ENCODE measurements around the gene ARHGAP22.
A peak's percentile ranks its signal among the peaks of the same experiment; 100 is the strongest.

Gene ARHGAP22

DNA sequence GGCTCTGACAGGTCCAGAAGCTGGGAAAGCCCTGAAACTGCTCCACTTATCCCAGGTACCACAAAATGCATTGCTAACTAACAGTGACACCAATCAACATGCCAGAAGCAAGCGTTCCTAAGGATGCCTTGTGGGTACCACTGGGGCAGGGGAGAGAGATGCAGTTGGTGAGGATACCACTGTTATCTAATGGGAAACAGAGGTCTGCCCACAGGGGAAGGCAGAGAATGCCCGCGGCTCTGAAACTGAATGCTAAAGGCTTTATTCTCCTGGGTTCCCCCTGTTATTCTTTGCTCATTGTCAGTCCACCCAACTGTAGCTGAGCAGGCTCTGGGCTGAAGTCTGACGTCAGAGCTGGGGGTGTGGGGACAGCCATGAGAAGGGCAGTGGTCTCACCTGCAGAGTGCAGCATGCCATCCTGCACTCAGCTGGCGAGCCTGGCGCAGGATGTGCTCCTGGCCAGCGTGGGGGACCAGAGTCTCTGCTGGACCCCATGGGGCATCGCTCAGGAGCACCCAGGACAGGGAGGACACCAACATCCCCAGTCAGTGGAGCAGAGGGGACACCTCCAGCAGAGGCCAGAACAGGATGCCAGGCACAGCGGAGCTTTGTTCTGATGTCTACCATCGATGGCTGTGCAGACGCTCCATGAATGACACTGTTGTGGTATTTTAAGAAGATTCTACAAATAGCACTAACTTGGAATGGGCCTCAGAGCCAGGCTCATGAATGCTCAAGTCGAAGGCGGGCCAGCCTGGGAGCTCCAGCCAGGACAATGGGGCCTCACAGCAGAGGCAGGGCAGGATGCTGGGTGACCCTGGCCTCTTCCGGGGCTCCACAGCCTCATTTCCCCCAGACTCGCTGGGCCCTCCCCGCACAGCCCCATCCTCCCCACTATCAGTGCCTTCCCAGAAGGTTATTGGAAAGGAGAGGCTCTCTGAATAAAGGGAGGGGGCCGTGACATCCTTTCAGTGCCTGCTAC, 95.8 kb downstream of the ARHGAP22 start:
- DNase-seq, result no peak

DNA sequence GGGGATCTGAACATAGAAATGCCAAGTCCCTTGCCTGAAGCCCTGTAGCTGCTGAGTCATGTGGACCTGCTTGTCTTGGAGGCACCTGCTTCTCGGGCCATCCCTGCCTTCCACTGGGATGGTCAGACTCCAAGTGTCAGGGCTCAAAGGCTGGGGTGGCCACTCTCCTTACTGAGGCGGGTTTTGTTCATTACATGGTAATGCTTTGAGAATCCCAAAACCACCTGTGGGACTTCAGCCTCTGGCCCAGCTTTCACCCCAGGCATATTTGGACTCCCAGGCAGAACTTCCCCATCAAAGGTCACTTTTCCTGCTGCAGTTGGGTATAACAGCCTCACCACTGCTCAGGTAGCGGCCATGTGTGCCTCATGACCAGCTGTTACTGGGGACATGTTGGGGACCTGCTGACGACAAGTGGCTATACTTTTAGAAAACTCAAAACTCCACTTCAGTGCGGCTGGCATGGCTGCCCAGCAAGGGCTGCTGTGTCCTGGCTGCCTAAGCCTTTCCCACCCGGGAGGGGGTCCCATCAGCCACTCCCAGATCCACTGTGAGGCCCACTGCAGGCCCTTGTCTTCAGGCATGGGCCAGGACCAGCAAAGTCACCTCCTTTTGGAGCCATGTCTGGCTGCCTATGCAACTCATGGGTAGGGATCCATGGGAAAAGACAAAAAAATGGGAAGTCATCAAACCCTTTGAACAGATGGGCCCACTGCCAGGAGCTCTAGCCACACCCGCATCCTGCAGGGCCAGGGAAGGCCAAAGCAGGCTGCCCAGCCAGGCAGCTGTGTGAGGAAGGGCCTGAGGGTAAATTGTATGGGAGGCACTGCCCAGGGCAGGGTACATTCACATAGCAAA, 96.7 kb downstream of the ARHGAP22 start:
- no peak for DNase-seq

DNA sequence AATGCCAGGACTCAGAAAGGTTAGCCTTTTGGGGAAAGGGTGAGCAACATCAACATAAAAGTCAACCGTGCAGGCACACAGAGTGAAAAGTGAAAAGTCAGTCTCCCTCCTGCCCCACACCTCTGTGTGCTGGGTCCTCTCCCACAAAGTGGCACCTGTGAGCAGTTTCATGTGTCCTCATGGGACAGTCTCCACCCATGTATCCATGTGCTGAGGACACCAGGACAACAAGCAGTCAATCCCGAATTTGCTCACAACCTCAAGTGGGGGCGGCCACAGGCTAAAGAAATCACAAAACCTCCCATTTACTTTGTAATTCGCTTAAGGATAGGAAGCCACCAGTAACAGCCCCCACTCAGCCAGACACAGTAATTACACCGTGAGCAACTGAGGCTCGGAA, 97.4 kb downstream of the ARHGAP22 start:
- DNase-seq, result no peak

DNA sequence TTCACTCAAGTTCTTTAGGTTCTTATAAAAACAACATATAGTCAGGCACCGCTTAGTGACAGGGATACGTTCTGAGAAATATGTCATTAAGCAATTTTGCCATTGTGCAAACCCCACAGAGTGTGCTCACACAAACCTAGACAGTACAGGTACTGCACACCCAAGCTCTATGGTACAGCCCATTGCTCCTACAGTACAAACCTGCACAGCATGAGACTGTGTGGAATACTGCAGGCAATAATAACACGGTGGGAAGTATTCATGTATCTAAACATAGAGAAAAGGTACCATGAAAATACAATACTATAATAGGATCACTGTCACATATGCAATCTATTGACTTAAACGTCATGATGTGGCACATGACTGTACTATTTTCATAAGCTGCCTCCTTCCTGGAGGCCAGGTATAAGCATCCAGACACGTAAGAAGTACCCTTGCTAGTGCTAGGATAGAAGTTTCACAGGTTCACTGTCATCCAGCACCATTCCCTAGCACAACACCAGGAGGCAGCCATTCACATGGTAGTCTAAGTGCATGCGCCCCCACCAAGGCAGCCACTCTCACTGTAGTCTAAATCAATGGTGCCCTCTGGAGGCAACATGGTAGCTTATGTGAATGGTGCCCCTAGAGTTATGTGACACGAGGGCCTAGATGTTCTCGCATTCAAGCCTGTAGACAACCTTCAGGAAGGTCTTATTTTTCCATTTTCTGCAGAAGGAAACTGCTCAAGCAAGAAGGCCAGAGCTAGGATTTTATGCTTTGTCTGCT, 98.5 kb downstream of the ARHGAP22 start:
- DNase-seq, result peak; percentile 15

DNA sequence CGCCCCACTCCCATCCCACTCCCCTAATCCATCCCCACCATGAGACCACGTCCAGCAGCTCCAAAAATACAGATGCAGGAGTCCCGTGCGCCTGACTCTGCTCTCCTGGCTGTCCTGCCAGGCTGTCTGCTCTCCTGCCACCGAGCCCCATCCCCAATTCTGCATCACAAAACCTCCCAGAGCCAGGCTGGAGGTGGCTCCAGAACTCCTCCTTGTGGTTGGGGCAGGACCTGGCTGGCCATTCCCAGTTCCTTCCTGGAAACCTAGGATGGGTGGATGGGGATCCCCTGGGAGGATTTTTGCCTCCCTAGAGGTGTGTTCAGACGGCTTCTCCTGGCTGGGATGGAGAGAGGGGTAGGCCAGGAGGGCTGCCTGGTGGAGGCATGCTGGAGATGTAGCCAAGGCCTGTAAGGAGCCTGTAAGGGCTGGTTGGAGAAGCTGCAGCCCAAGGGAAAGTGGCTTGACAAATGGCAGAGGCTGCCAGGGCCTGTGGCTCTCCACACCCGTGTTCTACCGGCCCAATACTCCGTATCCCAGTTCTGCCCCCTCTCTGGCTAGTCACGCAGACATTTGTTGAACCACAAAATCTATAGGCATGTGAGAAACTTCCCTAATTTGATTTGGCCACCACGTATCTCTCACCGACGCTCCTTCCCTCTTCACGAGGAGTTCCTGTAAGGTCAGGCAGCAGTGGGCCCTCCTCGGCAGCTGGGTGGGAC, 99.3 kb downstream of the ARHGAP22 start:
- DNase-seq, result no peak

DNA sequence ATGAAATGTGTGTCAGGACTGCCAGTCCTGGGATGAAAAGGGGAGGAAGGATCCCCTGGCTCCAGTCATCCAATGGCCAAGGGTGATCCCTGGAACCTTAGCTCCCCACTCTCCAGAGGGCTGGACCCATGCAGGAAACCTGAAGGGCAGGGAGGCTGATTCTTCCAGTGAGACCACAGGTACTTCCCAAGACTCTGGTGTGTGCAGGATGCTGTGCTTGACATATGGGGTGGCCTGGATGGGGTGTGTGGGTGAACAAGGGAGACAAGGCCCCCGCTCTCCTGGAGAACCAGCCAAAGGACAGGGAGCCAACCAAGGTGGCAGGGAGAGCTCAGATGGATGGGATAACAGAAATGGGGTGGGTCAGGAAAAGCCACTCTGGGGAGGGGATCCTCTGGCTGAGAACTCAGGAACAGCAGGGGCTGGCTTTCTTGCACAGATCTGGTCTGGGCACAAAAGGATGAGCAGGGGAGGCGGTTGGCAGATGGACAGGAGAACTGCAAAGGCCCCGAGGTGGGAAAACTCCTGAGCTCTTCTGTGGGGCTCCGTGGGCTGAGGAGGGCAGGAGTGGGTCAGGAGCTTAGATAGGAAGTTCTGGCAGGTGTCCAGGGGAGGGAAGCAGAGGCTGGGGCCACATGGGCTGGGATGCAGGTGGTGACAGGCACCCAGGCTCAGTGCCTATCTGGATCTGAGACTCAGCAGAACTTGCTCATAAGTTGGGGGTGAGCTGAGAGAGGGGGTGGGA, 100.6 kb downstream of the ARHGAP22 start:
- DNase-seq, result no peak

DNA sequence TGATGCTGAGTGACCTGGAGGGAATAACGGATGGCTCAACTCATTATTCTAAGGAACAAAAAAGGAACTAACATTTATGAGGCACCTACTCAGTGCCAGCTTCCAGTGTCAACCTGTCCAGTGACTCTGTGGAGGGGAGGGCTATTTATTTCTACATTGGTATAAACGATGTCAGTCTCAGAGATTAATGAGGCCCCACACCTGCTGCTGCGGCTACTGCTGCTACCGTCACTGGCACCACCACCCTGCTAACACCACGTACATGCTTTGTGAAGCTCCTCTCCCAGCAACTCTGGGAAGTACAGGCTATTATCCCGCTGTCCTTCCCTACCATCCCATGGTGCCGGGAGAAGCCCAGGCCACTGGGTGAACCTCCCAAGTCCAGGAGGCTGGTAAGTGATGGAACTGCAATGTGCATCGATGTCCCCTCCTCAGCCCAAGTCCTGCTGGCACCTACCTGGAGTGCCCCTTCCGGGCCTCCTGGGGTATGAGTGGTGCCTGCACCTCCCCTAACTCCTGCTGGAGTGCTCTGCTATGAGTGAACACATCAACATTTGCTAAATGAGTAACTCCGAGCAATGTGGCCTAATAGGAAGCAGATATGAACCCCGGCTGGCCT, 101.5 kb downstream of the ARHGAP22 start:
- DNase-seq, result no peak

DNA sequence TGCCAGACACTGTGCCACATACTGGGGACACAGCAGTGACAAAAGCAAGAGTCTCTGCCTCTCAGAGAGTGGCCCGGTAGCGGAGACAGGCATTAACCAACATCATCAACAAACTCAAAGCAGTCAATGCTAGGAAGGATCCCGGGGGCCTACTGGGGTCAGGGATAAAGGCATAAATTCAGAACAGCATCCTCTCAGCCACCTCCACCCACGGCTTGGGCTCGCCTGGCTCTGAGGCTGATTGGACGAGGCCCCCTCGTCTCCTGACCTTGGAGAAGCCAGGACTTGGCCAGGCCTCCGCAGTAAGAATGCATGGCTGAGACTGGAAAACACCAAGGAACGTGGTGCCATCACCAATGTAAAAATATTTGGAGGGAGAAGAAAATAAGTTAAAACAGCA, 102.1 kb downstream of the ARHGAP22 start:
- no peak for DNase-seq

DNA sequence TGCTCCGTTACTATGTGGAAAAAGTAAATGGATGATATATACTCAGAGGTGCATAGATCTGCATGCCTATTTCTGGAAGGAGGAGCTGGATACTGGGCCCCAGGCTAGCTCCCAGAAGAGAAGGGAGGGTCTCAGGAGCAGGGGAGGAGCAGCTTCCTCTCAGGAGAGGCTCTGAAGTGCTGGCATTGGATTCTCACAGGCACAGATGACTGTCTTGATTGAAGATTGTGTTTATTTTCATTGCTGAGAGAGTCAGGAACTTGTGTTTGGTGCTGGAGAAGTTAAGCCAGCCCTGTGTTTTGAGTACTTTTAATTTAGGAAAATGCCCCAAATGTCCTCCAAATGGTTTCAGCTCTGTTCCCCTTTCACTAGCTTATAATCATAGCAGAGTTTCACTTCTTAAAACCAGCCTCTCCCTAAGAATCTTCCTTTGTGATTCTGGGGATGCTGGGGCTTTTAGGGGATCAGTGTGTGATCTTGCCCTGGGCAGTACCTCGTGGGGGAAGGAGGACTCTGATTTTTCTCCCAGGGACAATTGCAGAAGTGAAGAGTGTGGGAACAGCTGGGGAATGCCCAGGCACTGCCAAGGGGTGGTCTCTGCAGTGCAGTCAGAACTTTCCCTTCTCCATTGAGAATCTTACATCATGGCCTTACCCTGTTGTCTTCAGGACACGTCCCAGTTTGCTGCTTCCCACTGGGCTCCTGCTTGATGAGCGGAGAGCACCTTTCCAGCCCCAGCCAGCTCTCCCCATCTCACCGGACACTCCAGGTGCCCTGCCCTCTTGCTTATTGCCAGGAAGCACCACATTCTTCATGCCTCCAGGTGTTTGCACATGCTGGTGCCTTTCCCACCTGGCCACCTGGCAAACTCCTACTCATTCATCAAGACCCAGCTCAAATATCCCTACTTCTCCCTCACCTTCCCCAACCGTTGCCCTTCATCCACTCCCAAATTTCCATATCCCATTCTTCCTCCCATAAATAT, 102.8 kb downstream of the ARHGAP22 start:
- no peak for DNase-seq

DNA sequence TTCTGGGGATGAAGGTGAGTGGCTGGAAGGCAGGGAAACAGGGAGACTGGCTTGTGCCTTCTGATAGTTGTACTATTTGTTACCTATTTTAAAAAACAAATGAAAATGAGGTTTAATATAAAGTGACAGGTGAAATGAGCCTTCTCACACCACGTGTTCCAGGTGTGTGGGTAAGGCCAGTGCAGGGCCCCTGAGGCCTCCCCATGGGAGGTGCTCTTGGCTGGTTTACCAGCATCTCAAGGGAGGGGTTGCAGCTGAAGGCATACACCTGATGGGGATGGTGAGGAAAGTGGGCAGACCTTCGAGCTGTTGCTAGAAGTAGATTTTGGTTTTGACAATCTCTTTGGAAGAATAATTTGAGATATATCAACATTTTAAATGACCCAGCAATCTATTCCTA, 103.6 kb downstream of the ARHGAP22 start:
- no peak for DNase-seq

DNA sequence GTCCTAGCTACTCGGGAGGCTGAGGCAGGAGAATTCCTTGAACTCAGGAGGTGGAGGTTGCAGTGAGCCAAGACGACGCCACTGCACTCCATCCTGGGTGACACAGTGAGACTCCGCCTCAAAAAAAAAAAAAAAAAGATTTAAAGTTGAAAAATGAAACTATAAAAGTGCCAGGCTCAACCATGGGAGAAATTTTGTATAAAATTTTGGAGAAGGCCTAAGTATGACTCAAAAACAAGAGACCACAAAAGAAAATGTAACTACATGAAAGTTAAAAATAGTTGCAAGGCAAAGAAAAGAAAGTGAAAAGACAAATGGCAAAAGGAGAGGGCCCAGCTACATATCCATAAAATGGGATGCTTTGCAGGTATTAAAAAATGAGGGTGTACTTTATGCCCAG, 104.1 kb downstream of the ARHGAP22 start:
- no peak for DNase-seq

DNA sequence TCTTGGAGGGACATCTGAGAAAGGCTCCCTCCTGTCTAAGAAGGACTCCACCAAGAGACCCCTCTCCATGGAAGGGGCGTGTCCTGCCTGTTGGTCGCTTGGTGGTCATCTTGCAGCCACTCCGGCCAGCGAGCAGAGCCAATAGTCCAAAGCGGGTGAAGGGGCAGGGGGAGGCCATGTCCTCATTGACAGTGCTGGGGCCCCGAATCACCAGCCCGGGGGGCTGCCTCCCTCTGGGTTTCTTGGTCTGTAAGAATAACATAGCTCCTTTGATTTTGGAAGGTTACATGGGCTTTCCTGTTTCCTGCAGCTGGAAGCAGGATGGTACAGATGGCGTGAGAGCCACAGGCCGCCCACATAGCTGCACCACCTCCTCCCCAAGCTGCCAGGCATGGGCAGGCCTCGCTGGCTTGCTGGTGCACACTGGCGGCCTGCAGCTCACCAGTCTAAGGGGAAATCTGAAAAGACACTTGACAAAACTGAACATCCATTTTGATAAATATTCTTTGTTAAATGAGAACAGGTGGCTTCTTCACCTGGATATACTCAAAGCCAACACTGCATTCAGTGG, 105.8 kb downstream of the ARHGAP22 start:
- no peak for DNase-seq

DNA sequence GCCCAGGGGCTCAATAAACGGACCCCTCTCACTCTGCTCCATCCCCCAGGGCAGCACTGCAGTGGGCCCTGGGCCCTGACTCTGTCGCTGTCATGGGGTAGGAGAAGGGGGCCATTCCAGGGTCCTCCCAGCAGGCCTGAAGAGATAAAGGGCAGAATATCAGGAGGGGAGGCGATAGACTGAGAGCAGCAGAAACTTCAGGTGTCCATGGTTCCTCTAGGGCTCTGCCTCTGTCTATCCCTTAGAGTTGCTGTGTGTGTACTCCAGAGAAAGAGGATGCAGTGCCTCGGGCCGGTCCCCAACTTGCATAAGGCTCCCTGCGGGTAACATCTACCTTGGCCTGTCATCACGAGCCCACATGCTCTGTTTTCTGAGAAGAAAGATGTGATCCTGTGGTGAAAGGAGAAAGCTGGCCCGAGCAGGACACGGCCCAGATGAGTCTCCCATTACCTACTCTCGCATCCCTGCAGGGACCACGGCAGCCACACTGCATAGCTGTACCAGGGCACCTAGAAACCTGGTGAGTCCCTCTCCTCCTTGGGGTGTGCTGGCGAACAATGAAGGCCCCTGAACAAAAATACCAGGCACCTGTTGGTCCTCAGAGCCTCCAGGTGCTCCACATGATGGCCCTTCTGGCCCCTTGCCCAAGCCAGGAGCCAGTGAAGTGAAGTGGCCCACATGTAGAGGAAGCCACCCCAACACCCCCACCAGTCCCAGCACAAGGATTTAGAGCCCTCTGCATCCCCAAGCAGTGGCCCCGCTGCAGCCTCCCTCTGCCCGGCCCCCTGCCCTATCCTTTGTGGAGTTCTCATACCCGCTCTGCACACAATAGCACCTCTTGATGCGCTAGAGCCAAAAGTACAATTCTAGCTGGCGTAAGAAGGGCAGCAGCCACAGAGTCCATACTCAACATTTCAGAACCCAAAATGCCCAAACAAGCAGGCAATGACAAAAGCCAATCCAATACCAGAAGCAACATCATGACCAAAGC, 106.8 kb downstream of the ARHGAP22 start:
- no peak for DNase-seq

DNA sequence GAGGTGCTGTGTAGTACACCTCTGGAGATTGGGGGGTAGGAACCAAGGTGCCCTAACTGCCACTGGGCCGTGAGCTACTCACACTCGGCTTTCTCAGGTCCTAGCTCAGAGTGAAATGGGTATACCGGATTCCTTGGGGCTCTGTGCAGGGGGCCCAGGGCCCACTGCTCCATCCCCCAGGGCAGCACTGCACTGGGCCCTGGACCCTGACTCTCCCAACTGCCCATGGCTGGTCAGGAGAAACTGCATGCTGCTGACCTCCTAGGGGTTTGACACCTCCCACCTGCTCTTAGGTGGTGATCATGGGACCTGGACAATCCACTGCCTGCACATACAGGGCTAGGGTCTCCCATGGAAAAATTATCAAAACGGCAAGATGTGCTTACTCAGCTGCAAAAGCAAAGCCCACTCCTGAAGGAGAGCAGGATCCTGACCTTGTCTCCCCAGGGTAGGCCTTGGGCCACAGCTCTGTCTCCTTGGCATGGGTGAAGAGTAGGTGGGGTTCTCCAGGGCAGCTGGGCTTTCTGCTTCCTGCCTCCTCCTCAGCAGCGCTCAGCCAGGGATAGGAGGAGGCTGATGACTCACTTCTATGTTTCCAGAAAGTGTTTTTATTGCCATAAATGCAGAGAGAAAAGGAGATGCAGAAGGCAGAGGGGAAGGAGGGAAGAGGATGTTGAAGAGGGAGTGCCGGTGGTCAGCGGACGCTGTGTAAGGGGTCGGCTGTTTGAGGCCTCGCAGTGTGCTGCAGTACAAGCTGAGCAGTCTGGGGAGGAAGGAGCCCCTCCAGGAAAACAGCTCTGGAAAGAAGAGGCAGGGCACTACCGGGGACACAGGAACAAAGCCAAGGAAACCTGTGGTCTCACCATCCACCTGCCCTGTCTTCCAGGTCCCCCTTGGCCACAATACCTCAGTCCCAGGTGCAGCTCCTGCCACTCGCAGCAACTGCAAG, 107.8 kb downstream of the ARHGAP22 start:
- DNase-seq, result no peak

DNA sequence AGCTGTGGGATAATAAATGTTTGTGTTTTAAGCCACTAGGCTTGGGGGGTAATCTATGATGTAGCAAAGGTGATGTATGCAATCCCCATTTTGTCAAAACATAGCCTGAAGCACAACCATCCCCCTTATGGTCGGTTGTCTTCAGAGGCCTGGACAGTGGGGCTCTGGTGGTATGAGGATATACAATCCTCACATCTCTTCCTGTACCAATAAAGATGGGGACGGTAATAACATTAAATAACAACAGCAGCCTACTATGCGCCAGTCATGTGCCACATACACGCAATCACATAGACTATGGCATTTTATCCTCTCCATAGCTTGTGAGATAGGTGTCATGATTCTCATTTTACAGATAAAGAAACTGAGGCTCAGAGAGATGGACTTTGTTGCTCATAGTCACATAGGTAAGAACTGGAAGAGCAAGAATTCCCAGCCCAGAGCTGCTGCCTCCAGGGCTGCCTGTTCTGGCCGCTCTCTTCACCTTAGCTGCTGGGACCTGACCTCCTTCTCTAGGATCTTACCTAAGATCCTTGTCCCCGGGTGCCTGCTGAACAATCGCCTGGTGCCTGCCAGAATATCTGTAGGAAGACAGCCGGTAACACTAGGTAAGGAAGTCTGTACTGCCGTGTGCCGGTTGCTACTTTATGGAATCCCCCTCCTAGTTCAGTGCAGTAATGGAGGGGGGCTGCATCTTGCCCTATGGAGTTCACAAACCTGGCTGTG, 108.6 kb downstream of the ARHGAP22 start:
- DNase-seq, result no peak
